Panc1 (cell line): ENCODE results near the gene FAM151B. TPM values are rescaled to one million over a fixed set of nuclear protein-coding genes. Genes with fewer than 3 reads are reported as not detected.

Experiments
- ATAC-seq: fragments of 200-7000 bp; cut with Tn5 transposase; 2 replicates; pipeline ENCODE4 v1.9.1; 2020; ENCODE audit warnings: mild to moderate bottlenecking, moderate library complexity
- BruUV-seq: library from RNA; stranded (reverse); fragments of 400-500 nt; replicated peaks from 2 replicates; lab custom pipeline; 2021; lab: Mats Ljungman, UMichigan
- CTCF ChIA-PET: fragments of 300-600 bp; sonication (Branson Sonifier 250); formaldehyde crosslinking; loops from one replicate; lab custom pipeline; 2022; ENCODE audit warnings: antibody characterized with exemption; lab: Charles Lee
- POLR2A ChIA-PET: fragments of 300-600 bp; sonication (Branson Sonifier 250); formaldehyde crosslinking; loops from one replicate; lab custom pipeline; 2022; ENCODE audit warnings: antibody characterized with exemption; lab: Charles Lee
- DNase-seq: peaks from one replicate; pipeline ENCODE4 v3.0.0-alpha.2; 2010; ENCODE audit warnings: low read depth, low spot score
- H3K27ac ChIP-seq: 2 replicates; pipeline ENCODE4 v1.5.1; 2011; ENCODE audit warnings: mild to moderate bottlenecking, low read length, inconsistent platforms
- H3K27me3 ChIP-seq: fragments of 200-500 bp; sonication (Bioruptor generic); 2 replicates; pipeline ENCODE4 v1.6.0; 2014; ENCODE audit warnings: low read length, inconsistent platforms; ENCODE audit not compliant: control insufficient read depth, insufficient read depth
- H3K36me3 ChIP-seq: fragments of 200-500 bp; sonication (Bioruptor generic); 2 replicates; pipeline ENCODE4 v1.5.1; 2014; ENCODE audit warnings: inconsistent platforms, mild to moderate bottlenecking, low read length, moderate library complexity; ENCODE audit not compliant: control insufficient read depth, insufficient read depth
- H3K4me1 ChIP-seq: 2 replicates; pipeline ENCODE4 v1.5.1; 2011; ENCODE audit warnings: inconsistent platforms, mild to moderate bottlenecking, low read length, moderate library complexity; ENCODE audit not compliant: control insufficient read depth, insufficient read depth
- H3K4me3 ChIP-seq, 2 experiments: 2 replicates each; pipeline ENCODE4 v1.5.1; 2011 to 2012; ENCODE audit warnings: low read depth in 2 of 2, low read length in 2 of 2, mild to moderate bottlenecking in 2 of 2, inconsistent platforms in 1 of 2, moderate library complexity in 1 of 2
- H3K9me3 ChIP-seq: fragments of 200-500 bp; sonication (Bioruptor generic); 2 replicates; pipeline ENCODE4 v1.5.1; 2014; ENCODE audit warnings: low read depth, mild to moderate bottlenecking, inconsistent platforms, low read length, moderate library complexity; ENCODE audit not compliant: control insufficient read depth, insufficient read depth
- POLR2AphosphoS5 ChIP-seq: IDR thresholded peaks from 2 replicates; pipeline ENCODE4 v1.6.1; 2012; ENCODE audit warnings: mild to moderate bottlenecking, low read depth, low read length, moderate library complexity
- SIN3A ChIP-seq: IDR thresholded peaks from 2 replicates; pipeline ENCODE4 v1.6.1; 2012; ENCODE audit warnings: low read depth, mild to moderate bottlenecking, low read length, moderate library complexity, borderline replicate concordance; ENCODE audit not compliant: insufficient read depth
- TCF7L2 ChIP-seq: IDR thresholded peaks from 2 replicates; pipeline ENCODE4 v1.6.1; 2011; ENCODE audit warnings: mild to moderate bottlenecking, low read depth, low read length, inconsistent platforms
- in situ Hi-C: cut with HindIII; loops from 2 replicates; pipeline ENCODE4 v1.10.0; 2016; ENCODE audit warnings: low sequenced_read_pairs, low pct_unique_long_range_greater_than_20kb
- intact Hi-C: fragments of 100-400 bp; cut with micrococcal nuclease; formaldehyde crosslinking; loops from one replicate; pipeline ENCODE4 v1.10.0; 2022; ENCODE audit not compliant: unreplicated experiment
- total RNA-seq: library from RNA; stranded (reverse); gene quantifications from one replicate; pipeline ENCODE4 v1.2.1, GENCODE V29; 2021; ENCODE audit not compliant: unreplicated experiment
- TF ChIP-seq, protein P1 (sequence below), 2 experiments: IDR thresholded peaks; 2 replicates each; pipeline ENCODE4 v1.6.1; 2011 to 2012; ENCODE audit warnings: low read depth in 2 of 2, control low read depth in 1 of 2, low read length in 1 of 2, mild to moderate bottlenecking in 1 of 2, moderate library complexity in 1 of 2; ENCODE audit not compliant: insufficient read depth in 1 of 2
- TF ChIP-seq, protein P2 (sequence below): fragments of 450-650 bp; IDR thresholded peaks from 2 replicates; pipeline ENCODE4 v1.5.1; 2017; ENCODE audit warnings: mild to moderate bottlenecking

The FAM151B gene
- total RNA-seq, 1 experiment from 2014 or later: 2.8 TPM

DNA sequence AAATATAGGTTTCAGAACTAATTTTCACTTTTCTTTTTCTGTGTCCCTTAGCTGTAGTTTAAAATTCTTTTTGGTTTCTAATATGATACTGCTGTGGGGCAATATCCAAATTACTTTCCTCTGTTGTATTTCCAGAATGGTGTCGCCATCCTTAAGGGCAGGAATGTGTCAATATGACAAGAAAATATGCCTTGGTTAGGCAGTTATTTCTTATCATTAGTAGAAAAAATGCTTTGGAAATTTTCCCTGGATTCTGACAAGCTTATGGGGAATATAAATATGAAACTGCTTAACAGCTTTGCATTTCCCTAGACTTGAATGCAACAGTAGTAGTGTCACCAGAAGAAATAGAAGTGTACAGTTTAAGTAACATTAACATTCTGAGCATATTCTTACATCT is 52.8 kb downstream of the FAM151B start:
- ATAC-seq: no peak
- no TSS peak for BruUV-seq
- POLR2A ChIA-PET: no interaction called here

DNA sequence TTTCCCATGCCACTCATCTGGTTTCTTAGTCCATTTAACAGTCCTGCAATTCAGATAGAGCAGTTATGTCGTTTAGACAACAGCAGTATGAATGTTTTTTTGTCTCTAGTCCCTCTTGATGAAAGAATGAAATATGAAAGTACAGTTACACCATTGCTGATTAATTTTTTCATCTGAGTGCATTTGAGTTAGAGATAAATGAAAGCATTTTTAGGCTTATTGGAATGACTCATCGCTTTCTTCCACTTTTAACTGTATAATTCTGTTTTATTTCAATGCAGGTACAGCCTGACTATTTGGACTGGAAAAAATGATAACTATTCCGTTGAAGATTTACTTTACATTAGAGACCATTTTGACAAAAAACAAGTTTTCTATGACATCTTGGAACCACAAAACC is 53.5 kb downstream of the FAM151B start:
- no peak for ATAC-seq
- H3K36me3 ChIP-seq: no peaks in the 10 kb centered on the region
- in situ Hi-C loops: no loop called here
- CTCF ChIA-PET: no interaction called here
- H3K9me3 ChIP-seq: no peaks in the 10 kb centered on the region
- intact Hi-C loops: no loop called here
- no peak overlapping the region for H3K4me3 ChIP-seq
- H3K4me1 ChIP-seq: no peaks in the 10 kb centered on the region
- no peaks in the 10 kb centered on the region for H3K27me3 ChIP-seq
- BruUV-seq: no TSS peak
- POLR2A ChIA-PET: no interaction called here
- DNase-seq: no peak
- no peak overlapping the region for H3K27ac ChIP-seq
- TF ChIP-seq TCF7L2 (no peak), SIN3A (no peak), POLR2AphosphoS5 (no peak)
- TF ChIP-seq, protein P1, sequence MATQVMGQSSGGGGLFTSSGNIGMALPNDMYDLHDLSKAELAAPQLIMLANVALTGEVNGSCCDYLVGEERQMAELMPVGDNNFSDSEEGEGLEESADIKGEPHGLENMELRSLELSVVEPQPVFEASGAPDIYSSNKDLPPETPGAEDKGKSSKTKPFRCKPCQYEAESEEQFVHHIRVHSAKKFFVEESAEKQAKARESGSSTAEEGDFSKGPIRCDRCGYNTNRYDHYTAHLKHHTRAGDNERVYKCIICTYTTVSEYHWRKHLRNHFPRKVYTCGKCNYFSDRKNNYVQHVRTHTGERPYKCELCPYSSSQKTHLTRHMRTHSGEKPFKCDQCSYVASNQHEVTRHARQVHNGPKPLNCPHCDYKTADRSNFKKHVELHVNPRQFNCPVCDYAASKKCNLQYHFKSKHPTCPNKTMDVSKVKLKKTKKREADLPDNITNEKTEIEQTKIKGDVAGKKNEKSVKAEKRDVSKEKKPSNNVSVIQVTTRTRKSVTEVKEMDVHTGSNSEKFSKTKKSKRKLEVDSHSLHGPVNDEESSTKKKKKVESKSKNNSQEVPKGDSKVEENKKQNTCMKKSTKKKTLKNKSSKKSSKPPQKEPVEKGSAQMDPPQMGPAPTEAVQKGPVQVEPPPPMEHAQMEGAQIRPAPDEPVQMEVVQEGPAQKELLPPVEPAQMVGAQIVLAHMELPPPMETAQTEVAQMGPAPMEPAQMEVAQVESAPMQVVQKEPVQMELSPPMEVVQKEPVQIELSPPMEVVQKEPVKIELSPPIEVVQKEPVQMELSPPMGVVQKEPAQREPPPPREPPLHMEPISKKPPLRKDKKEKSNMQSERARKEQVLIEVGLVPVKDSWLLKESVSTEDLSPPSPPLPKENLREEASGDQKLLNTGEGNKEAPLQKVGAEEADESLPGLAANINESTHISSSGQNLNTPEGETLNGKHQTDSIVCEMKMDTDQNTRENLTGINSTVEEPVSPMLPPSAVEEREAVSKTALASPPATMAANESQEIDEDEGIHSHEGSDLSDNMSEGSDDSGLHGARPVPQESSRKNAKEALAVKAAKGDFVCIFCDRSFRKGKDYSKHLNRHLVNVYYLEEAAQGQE (IDR thresholded peaks at IDR 0.05; ENCODE audit: insufficient read depth in 1 of 2, low read depth in 2 of 2, low read length in 1 of 2): no peak
- TF ChIP-seq, protein P2, sequence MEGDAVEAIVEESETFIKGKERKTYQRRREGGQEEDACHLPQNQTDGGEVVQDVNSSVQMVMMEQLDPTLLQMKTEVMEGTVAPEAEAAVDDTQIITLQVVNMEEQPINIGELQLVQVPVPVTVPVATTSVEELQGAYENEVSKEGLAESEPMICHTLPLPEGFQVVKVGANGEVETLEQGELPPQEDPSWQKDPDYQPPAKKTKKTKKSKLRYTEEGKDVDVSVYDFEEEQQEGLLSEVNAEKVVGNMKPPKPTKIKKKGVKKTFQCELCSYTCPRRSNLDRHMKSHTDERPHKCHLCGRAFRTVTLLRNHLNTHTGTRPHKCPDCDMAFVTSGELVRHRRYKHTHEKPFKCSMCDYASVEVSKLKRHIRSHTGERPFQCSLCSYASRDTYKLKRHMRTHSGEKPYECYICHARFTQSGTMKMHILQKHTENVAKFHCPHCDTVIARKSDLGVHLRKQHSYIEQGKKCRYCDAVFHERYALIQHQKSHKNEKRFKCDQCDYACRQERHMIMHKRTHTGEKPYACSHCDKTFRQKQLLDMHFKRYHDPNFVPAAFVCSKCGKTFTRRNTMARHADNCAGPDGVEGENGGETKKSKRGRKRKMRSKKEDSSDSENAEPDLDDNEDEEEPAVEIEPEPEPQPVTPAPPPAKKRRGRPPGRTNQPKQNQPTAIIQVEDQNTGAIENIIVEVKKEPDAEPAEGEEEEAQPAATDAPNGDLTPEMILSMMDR: no peak

More for the DNA sequence above, 52.8 kb downstream of the FAM151B start:
- Histone ChIP-seq H3K27me3 (no peaks in the 10 kb centered on the region), H3K27ac (no peak overlapping the region), H3K4me1 (no peaks in the 10 kb centered on the region), H3K36me3 (no peaks in the 10 kb centered on the region), H3K4me3 (no peak overlapping the region), H3K9me3 (no peaks in the 10 kb centered on the region)
- in situ Hi-C loops (no loop called here), intact Hi-C loops (no loop called here)
- CTCF ChIA-PET: no interaction called here
- TF ChIP-seq, protein P1 (IDR thresholded peaks at IDR 0.05; ENCODE audit: insufficient read depth in 1 of 2, low read depth in 2 of 2, low read length in 1 of 2): no peak
- TF ChIP-seq POLR2AphosphoS5 (no peak), SIN3A (no peak), TCF7L2 (no peak)
- TF ChIP-seq, protein P2: no peak
- no peak for DNase-seq
